Endometrium (tissue), 2 donors: Measurements from ENCODE around the gene MPI.
"Not testable (repeated sequence)": the region's sequence is repeated elsewhere in the genome, so short reads cannot be mapped to it uniquely, and the experiment has no call there.

Source experiments
- FAIRE-seq: peaks from 2 replicates; lab custom pipeline; 2012; peaks lifted over from hg19 to GRCh38; lab: Jason Lieb, UNC
- donor health status: control.
- donor health status: control.

Gene MPI

GRCh38 chr15:74935193-74935592 is 45.4 kb downstream of the MPI start:
- FAIRE-seq: not testable (repeated sequence)

DNA sequence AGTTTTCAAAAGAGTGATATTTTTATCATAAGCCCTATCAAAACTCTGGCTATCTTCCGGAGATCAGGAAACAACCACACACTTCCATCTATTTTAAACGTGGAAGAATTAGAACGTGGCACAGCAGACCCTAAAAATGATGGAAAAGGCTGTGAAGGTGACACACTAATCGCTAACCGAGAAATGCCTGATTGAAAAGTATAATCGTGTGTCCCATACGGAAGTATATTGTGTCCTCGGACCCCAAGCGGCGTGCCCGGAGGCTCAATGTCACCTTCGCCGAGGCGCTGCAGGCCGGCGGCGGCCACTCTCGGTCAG is 47.4 kb downstream of the MPI start:
- no peak for FAIRE-seq

DNA sequence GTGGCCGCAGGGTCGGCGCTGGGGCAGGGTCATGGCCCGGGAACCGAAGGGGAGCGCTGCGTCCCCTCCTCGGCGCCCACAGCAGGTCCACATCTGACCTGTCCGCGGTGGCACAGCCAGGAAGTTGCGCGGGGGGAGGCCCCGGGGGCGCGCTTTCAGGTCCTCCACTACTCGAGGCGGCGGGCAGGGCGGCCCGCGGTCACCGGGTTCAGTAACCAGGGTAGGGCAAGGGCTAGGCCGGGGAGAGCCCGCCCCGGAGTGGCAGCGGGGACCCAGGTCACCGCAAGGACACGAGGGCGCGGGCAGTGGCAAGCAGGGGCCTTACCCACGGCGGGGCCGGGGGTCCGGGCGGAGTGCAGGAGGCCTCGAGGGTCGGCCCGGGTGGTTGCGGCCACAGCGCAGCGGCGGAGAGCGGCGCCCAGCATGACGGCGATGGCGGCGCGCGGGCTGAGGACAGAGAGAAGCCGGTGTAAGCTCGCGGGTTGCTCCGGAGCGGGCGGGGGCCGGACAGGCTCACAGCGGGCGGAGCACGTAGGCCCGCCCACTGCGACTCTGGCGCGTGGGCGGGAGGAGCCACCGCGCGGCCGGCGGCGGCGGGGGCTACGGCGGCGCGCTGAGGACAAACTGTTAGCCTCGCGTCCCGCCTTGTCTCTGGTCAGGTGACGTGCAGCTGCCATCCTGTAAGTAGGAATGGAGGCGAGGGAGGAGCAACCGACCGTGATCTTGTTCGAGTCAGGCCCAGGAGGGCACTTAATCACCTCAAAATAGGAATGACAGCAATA is 47.9 kb downstream of the MPI start, which contains the start of gene COX5A:
Gene COX5A, minus strand, starts transcription at position 484 of the 782 bp plus-strand sequence. Its CDS starts 59 bp downstream, at position 425.
- no peak for FAIRE-seq

DNA sequence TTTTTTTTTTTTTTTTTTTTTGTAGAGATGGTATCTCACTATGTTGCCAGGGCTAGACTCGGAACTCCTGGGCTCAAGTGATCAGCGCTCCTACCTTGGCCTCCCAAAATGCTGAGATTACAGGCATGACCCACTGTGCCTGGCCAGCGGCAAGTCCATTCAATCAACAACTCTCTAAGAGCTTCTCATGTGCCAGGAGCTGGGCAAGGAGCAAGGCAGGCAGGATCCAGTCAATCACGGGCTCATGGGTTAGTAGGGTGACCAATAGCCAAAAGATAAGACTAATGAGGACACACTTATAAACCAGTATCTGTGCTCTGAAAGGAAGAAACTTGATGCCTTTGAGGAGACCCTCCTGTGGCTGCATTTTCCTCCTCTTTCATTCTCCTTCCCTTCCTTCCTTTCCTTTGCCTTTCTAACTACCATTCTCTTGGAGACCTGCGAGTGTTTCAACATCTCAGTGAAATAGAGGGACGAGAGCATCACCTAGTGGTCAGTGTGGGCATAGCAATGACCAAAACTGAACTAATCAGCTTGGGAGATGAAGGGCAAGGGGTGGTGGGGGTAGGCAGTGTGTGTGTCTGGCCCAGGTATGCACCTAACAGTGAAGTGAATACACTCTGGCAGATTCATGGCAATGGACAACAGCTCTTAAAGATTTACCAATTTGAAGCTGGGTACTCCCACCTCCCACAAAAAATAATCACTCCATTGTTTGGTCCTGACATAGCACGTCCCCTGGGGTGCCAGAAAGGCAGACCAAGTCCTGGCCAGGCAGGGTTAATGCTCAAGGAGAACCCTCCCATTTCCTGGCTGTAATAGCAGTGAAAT is 60.5 kb downstream of the MPI start:
- no peak for FAIRE-seq

DNA sequence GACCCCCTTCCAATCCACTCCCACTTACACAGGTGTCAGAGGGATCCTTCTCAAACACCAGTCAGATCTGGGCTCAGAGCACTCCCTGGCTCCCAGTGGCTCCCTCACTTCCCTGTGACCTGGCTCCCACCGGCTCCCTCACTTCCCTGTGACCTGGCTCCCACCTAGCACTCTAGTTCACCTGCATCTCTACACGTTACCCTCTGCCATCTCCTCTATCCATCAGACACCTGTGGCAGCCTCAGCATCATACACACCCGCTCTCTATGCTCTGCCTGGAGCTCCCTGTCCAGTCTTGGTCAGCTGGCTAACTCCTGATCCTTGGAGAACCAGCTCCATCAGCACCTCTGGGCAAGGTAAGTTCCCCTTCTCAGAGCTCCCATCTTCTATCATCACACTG is 61.2 kb downstream of the MPI start:
- no peak for FAIRE-seq
